Nephron (organoid): ENCODE measurements around the gene THBS4.

Source experiments
- H3K27ac Mint-ChIP-seq, 3 experiments: 2 replicates each; pipeline ENCODE4 v1.8.0; 2020; ENCODE audit warnings: mixed read lengths in 3 of 3, mild to moderate bottlenecking in 2 of 3, moderate library complexity in 1 of 3
- H3K27me3 Mint-ChIP-seq: 2 replicates; pipeline ENCODE4 v1.8.0; 2021; ENCODE audit warnings: low read depth, mild to moderate bottlenecking, moderate library complexity, mixed read lengths
- H3K36me3 Mint-ChIP-seq: 2 replicates; pipeline ENCODE4 v1.8.0; 2020; ENCODE audit warnings: low read depth, mixed read lengths
- H3K4me1 Mint-ChIP-seq: 2 replicates; pipeline ENCODE4 v1.8.0; 2020; ENCODE audit warnings: mixed read lengths
- H3K4me3 Mint-ChIP-seq, 3 experiments: 2 replicates each; pipeline ENCODE4 v1.8.0; 2020; ENCODE audit warnings: mild to moderate bottlenecking in 3 of 3, mixed read lengths in 3 of 3, moderate library complexity in 2 of 3
- H3K9me3 Mint-ChIP-seq: 2 replicates; pipeline ENCODE4 v1.8.0; 2020; ENCODE audit warnings: mixed read lengths
- CTCF ChIP-seq, 3 experiments: fragments of 200-600 bp; sonication (generic); IDR thresholded peaks; one replicate each; pipeline ENCODE4 v1.5.0; 2021; ENCODE audit warnings: antibody characterized with exemption in 3 of 3; ENCODE audit not compliant: unreplicated experiment in 3 of 3

Gene THBS4

GRCh38 chr5:80067531-80068245 is 32.5 kb downstream of the THBS4 start:
- peaks cover 16% of the 10 kb centered on the region for H3K4me1 Mint-ChIP-seq
- peaks cover 8% of the 10 kb centered on the region for H3K27me3 Mint-ChIP-seq
- H3K4me3 Mint-ChIP-seq, result no peak overlapping the region
- peaks cover under 1% of the 10 kb centered on the region for H3K36me3 Mint-ChIP-seq
- TF ChIP-seq CTCF (IDR thresholded peaks at IDR 0.05; ENCODE audit: unreplicated experiment in 3 of 3), result no peak
- no peaks in the 10 kb centered on the region for H3K9me3 Mint-ChIP-seq
- no peak overlapping the region for H3K27ac Mint-ChIP-seq

GRCh38 chr5:80068246-80068636 is 33.1 kb downstream of the THBS4 start:
- Mint-ChIP-seq H3K27me3 (peaks cover 8% of the 10 kb centered on the region), H3K36me3 (peaks cover 4% of the 10 kb centered on the region), H3K4me1 (peaks cover 16% of the 10 kb centered on the region), H3K4me3 (no peak overlapping the region), H3K9me3 (no peaks in the 10 kb centered on the region), H3K27ac (no peak overlapping the region)
- no peak for TF ChIP-seq CTCF (IDR thresholded peaks at IDR 0.05; ENCODE audit: unreplicated experiment in 3 of 3)

GRCh38 chr5:80068775-80069174 is 33.6 kb downstream of the THBS4 start:
- no peaks in the 10 kb centered on the region for H3K9me3 Mint-ChIP-seq
- peaks cover 4% of the 10 kb centered on the region for H3K36me3 Mint-ChIP-seq
- H3K27me3 Mint-ChIP-seq, result peaks cover 8% of the 10 kb centered on the region
- no peak overlapping the region for H3K4me3 Mint-ChIP-seq
- H3K27ac Mint-ChIP-seq, result no peak overlapping the region
- TF ChIP-seq CTCF (IDR thresholded peaks at IDR 0.05; ENCODE audit: unreplicated experiment in 3 of 3), result no peak
- H3K4me1 Mint-ChIP-seq, result peaks cover 16% of the 10 kb centered on the region

- peaks cover 8% of the 10 kb centered on the region for H3K27me3 Mint-ChIP-seq
- H3K4me3 Mint-ChIP-seq, result no peak overlapping the region
- no peaks in the 10 kb centered on the region for H3K9me3 Mint-ChIP-seq
- H3K36me3 Mint-ChIP-seq, result peaks cover 4% of the 10 kb centered on the region
- H3K4me1 Mint-ChIP-seq, result peaks cover 16% of the 10 kb centered on the region
- no peak for TF ChIP-seq CTCF (IDR thresholded peaks at IDR 0.05; ENCODE audit: unreplicated experiment in 3 of 3)
- peak overlapping the region; percentile 70 to 84 (median 75) for H3K27ac Mint-ChIP-seq
Measured at GRCh38 chr5:80069251-80069800, 34.2 kb downstream of the THBS4 start.

GRCh38 chr5:80069918-80070318 is 34.8 kb downstream of the THBS4 start:
- H3K4me3 Mint-ChIP-seq, result no peak overlapping the region
- peaks cover 16% of the 10 kb centered on the region for H3K4me1 Mint-ChIP-seq
- peaks cover 7% of the 10 kb centered on the region for H3K36me3 Mint-ChIP-seq
- peaks cover 7% of the 10 kb centered on the region for H3K27me3 Mint-ChIP-seq
- no peaks in the 10 kb centered on the region for H3K9me3 Mint-ChIP-seq
- peak overlapping the region; percentile 70 to 84 (median 75) for H3K27ac Mint-ChIP-seq
- no peak for TF ChIP-seq CTCF (IDR thresholded peaks at IDR 0.05; ENCODE audit: unreplicated experiment in 3 of 3)
